ENCODE results near the gene THBS3. TPM values are rescaled to one million over a fixed set of nuclear protein-coding genes. Genes with fewer than 3 reads are reported as not detected.
A peak's percentile ranks its signal among the peaks of the same experiment; 100 is the strongest.

THBS3 gene
- total RNA-seq, 1 experiment from 2014 or later = 6.2 TPM

GRCh38 chr1:155188268-155188667 is 19.4 kb downstream of the THBS3 start:
- no peaks in the 10 kb centered on the region for H3K9me3 Mint-ChIP-seq (ENCODE audit: unreplicated experiment)
- peak overlapping the region; percentile 7 for H3K4me3 Mint-ChIP-seq (ENCODE audit: unreplicated experiment)
- H3K36me3 ChIP-seq (ENCODE audit: control insufficient read depth, insufficient read depth, low read length) = no peaks in the 10 kb centered on the region
- CTCF ChIA-PET = no interaction called here
- peaks cover 21% of the 10 kb centered on the region for H3K4me1 ChIP-seq
- no peaks in the 10 kb centered on the region for H3K27me3 Mint-ChIP-seq (ENCODE audit: insufficient read depth, unreplicated experiment)
- H3K27me3 ChIP-seq (replicated peaks; ENCODE audit: control insufficient read depth, insufficient read depth, low read length) = no peaks in the 10 kb centered on the region
- H3K4me3 ChIP-seq (ENCODE audit: low read depth, low read length) = no peak overlapping the region
- TF ChIP-seq CTCF (IDR thresholded peaks at IDR 0.05; ENCODE audit: insufficient read depth in 1 of 2, low read depth in 1 of 2, low read length in 1 of 2, severe bottlenecking in 1 of 2, unreplicated experiment in 1 of 2) = no peak
- peak overlapping the region; percentile 66 for H3K27ac Mint-ChIP-seq (ENCODE audit: unreplicated experiment)
- intact Hi-C loops (cut with micrococcal nuclease; ENCODE audit: unreplicated experiment) = no loop called here
- BruUV-seq (replicated peaks) = no TSS peak
- no peaks in the 10 kb centered on the region for H3K9me3 ChIP-seq
- DNase-seq = no peak
- H3K36me3 Mint-ChIP-seq (ENCODE audit: insufficient read depth, unreplicated experiment) = peaks cover 7% of the 10 kb centered on the region
- peaks cover 18% of the 10 kb centered on the region for H3K4me1 Mint-ChIP-seq (ENCODE audit: low read depth, unreplicated experiment)
- POLR2A ChIA-PET = no interaction called here

- no peak for TF ChIP-seq CTCF (IDR thresholded peaks at IDR 0.05; ENCODE audit: insufficient read depth in 1 of 2, low read depth in 1 of 2, low read length in 1 of 2, severe bottlenecking in 1 of 2, unreplicated experiment in 1 of 2)
- BruUV-seq (replicated peaks) = no TSS peak
- peaks cover 21% of the 10 kb centered on the region for H3K4me1 ChIP-seq
- no peak overlapping the region for H3K4me3 ChIP-seq (ENCODE audit: low read depth, low read length)
- no peak overlapping the region for H3K4me3 Mint-ChIP-seq (ENCODE audit: unreplicated experiment)
- peaks cover 18% of the 10 kb centered on the region for H3K4me1 Mint-ChIP-seq (ENCODE audit: low read depth, unreplicated experiment)
- intact Hi-C loops (cut with micrococcal nuclease; ENCODE audit: unreplicated experiment) = no loop called here
- DNase-seq = no peak
- H3K27me3 Mint-ChIP-seq (ENCODE audit: insufficient read depth, unreplicated experiment) = no peaks in the 10 kb centered on the region
- no peak overlapping the region for H3K27ac Mint-ChIP-seq (ENCODE audit: unreplicated experiment)
- no peaks in the 10 kb centered on the region for H3K9me3 Mint-ChIP-seq (ENCODE audit: unreplicated experiment)
- H3K36me3 ChIP-seq (ENCODE audit: control insufficient read depth, insufficient read depth, low read length) = no peaks in the 10 kb centered on the region
- no peaks in the 10 kb centered on the region for H3K9me3 ChIP-seq
- H3K27me3 ChIP-seq (replicated peaks; ENCODE audit: control insufficient read depth, insufficient read depth, low read length) = no peaks in the 10 kb centered on the region
- H3K36me3 Mint-ChIP-seq (ENCODE audit: insufficient read depth, unreplicated experiment) = peaks cover 7% of the 10 kb centered on the region
- ChIA-PET POLR2A (no interaction called here), CTCF (no interaction called here)
Observed at GRCh38 chr1:155187456-155187891, 20.2 kb downstream of the THBS3 start.

GRCh38 chr1:155186794-155187455 is 20.8 kb downstream of the THBS3 start:
- ChIA-PET CTCF (no interaction called here), POLR2A (no interaction called here)
- no TSS peak for BruUV-seq (replicated peaks)
- Mint-ChIP-seq H3K4me3 (ENCODE audit: unreplicated experiment) (no peak overlapping the region), H3K27ac (ENCODE audit: unreplicated experiment) (peak overlapping the region; percentile 53), H3K36me3 (ENCODE audit: insufficient read depth, unreplicated experiment) (peaks cover 7% of the 10 kb centered on the region), H3K4me1 (ENCODE audit: low read depth, unreplicated experiment) (peaks cover 18% of the 10 kb centered on the region), H3K27me3 (ENCODE audit: insufficient read depth, unreplicated experiment) (no peaks in the 10 kb centered on the region), H3K9me3 (ENCODE audit: unreplicated experiment) (no peaks in the 10 kb centered on the region)
- Histone ChIP-seq H3K36me3 (ENCODE audit: control insufficient read depth, insufficient read depth, low read length) (no peaks in the 10 kb centered on the region), H3K4me3 (ENCODE audit: low read depth, low read length) (no peak overlapping the region), H3K27me3 (replicated peaks; ENCODE audit: control insufficient read depth, insufficient read depth, low read length) (no peaks in the 10 kb centered on the region), H3K9me3 (no peaks in the 10 kb centered on the region), H3K4me1 (peaks cover 21% of the 10 kb centered on the region)
- TF ChIP-seq CTCF (IDR thresholded peaks at IDR 0.05; ENCODE audit: insufficient read depth in 1 of 2, low read depth in 1 of 2, low read length in 1 of 2, severe bottlenecking in 1 of 2, unreplicated experiment in 1 of 2) = no peak
- intact Hi-C loops (cut with micrococcal nuclease; ENCODE audit: unreplicated experiment) = no loop called here
- DNase-seq = peak in 1 of 2 experiments; percentile 27

All from Caco-2 (cell line).